Measurements from ENCODE around the gene FMNL2. TPM values are rescaled to one million over a fixed set of nuclear protein-coding genes. Genes with fewer than 3 reads are reported as not detected.

Gene FMNL2
- total RNA-seq, 1 experiment from 2014 or later: 33.6 TPM

DNA sequence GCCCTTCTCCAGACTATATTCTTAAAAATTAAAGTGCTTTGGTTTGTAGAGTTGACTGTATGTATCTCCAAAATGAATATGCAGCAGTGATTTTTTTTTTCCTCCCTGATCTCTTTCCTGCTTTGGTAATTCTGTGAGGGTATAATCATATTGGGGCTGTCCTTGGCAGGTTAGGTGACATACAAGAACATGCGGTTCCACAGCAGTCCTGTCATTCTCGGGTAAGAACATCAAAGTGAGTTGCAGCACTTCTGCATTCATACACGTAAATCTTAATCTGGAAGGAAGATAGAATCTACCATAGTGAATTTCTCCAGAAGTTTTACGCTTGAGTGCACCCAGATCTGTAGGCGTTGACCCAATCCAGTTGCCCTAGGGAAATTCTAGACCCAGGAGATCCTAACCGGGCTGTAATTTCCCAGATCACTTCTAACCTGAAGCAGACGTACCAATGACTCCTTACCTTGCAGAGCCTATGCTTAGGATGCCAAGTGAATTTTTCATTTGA lies 272.9 kb downstream of the FMNL2 start:
- TF ChIP-seq, protein P1, sequence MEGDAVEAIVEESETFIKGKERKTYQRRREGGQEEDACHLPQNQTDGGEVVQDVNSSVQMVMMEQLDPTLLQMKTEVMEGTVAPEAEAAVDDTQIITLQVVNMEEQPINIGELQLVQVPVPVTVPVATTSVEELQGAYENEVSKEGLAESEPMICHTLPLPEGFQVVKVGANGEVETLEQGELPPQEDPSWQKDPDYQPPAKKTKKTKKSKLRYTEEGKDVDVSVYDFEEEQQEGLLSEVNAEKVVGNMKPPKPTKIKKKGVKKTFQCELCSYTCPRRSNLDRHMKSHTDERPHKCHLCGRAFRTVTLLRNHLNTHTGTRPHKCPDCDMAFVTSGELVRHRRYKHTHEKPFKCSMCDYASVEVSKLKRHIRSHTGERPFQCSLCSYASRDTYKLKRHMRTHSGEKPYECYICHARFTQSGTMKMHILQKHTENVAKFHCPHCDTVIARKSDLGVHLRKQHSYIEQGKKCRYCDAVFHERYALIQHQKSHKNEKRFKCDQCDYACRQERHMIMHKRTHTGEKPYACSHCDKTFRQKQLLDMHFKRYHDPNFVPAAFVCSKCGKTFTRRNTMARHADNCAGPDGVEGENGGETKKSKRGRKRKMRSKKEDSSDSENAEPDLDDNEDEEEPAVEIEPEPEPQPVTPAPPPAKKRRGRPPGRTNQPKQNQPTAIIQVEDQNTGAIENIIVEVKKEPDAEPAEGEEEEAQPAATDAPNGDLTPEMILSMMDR (conservative IDR thresholded peaks at IDR 0.05): no peak
- no peaks in the 10 kb centered on the region for H3K27me3 ChIP-seq (ENCODE audit: insufficient read depth, low read length)
- H2BK20ac ChIP-seq (ENCODE audit: low read depth, low read length, poor library complexity, severe bottlenecking): no peak overlapping the region
- no peak overlapping the region for H4K91ac ChIP-seq (ENCODE audit: insufficient read length, low read depth, low read length)
- WGBS (ENCODE audit: extremely low coverage, insufficient read length, low lambda C conversion rate): no CpG with 5 or more reads among the region's 7 CpGs
- no peak overlapping the region for H3K23ac ChIP-seq (ENCODE audit: insufficient read length, low read depth, low read length)
- no peak overlapping the region for H2BK5ac ChIP-seq (ENCODE audit: insufficient read length, low read length)
- H3K23me2 ChIP-seq (ENCODE audit: insufficient read length, low read depth, low read length, poor library complexity, severe bottlenecking): no peaks in the 10 kb centered on the region
- H2AK5ac ChIP-seq (ENCODE audit: insufficient read length, low read length): no peak overlapping the region
- H2BK12ac ChIP-seq (ENCODE audit: insufficient read length, low read depth, low read length): no peak overlapping the region
- H2BK120ac ChIP-seq (ENCODE audit: low read depth, low read length, poor library complexity, severe bottlenecking): no peak overlapping the region
- H3K9ac ChIP-seq (ENCODE audit: extremely low read depth, insufficient read length, low read length): no peak overlapping the region
- no peak overlapping the region for H4K5ac ChIP-seq (ENCODE audit: insufficient read length, low read depth, low read length)
- H3K27ac ChIP-seq (ENCODE audit: insufficient read length, low read depth, low read length): no peak overlapping the region
- no peak overlapping the region for H3K14ac ChIP-seq (ENCODE audit: insufficient read depth, low read length)
- no peaks in the 10 kb centered on the region for H3K9me3 ChIP-seq (ENCODE audit: control insufficient read depth, low read depth, low read length)
- Mint-ChIP-seq H3K36me3 (ENCODE audit: insufficient read depth in 1 of 3, low read depth in 3 of 3) (peaks cover 4 to 19% (median 13%) of the 10 kb centered on the region in 3 experiments; a peak in 5 of 7 replicates), H3K27ac (no peak overlapping the region; a peak in 1 of 7 replicates), H3K4me3 (no peak overlapping the region), H3K27me3 (ENCODE audit: low read depth) (no peaks in the 10 kb centered on the region), H3K9me3 (no peaks in the 10 kb centered on the region), H3K4me1 (peaks cover 0 to 1% of the 10 kb centered on the region in 2 experiments; a peak in 1 of 4 replicates)
- no peak overlapping the region for H4K8ac ChIP-seq (replicated peaks; ENCODE audit: insufficient read length, low read depth, low read length)
- H3K4me2 ChIP-seq (ENCODE audit: insufficient read depth, insufficient read length, low read length): no peak overlapping the region
- H3K79me2 ChIP-seq (ENCODE audit: insufficient read depth, low read length): no peaks in the 10 kb centered on the region
- no peaks in the 10 kb centered on the region for H3K4me1 ChIP-seq (ENCODE audit: insufficient read depth, low read length)
- no peaks in the 10 kb centered on the region for H4K20me1 ChIP-seq (ENCODE audit: control insufficient read depth, insufficient read depth, insufficient read length)
- H3K4ac ChIP-seq (ENCODE audit: low read depth, low read length): no peak overlapping the region
- H3K79me1 ChIP-seq (ENCODE audit: insufficient read depth, low read depth, low read length, poor library complexity, severe bottlenecking): no peaks in the 10 kb centered on the region
- no peak overlapping the region for H2BK15ac ChIP-seq (ENCODE audit: low read depth, low read length)
- H3K18ac ChIP-seq (ENCODE audit: insufficient read length, low read depth, low read length): no peak overlapping the region
- H2AFZ ChIP-seq (ENCODE audit: low read length): no peak overlapping the region
- H3K56ac ChIP-seq (ENCODE audit: insufficient read length, low read depth, low read length): no peak overlapping the region
- DNase-seq: no peak
- no peak overlapping the region for H3T11ph ChIP-seq (ENCODE audit: low read length)

Measured in H9 (cell line).